Medulla oblongata (tissue), 1 donor: ENCODE data around the gene EHMT1.

Source experiments
- DNase-seq: peaks from one replicate; pipeline ENCODE4 v3.0.0-alpha.2; 2015; ENCODE audit errors: extremely low spot score

EHMT1 gene

DNA sequence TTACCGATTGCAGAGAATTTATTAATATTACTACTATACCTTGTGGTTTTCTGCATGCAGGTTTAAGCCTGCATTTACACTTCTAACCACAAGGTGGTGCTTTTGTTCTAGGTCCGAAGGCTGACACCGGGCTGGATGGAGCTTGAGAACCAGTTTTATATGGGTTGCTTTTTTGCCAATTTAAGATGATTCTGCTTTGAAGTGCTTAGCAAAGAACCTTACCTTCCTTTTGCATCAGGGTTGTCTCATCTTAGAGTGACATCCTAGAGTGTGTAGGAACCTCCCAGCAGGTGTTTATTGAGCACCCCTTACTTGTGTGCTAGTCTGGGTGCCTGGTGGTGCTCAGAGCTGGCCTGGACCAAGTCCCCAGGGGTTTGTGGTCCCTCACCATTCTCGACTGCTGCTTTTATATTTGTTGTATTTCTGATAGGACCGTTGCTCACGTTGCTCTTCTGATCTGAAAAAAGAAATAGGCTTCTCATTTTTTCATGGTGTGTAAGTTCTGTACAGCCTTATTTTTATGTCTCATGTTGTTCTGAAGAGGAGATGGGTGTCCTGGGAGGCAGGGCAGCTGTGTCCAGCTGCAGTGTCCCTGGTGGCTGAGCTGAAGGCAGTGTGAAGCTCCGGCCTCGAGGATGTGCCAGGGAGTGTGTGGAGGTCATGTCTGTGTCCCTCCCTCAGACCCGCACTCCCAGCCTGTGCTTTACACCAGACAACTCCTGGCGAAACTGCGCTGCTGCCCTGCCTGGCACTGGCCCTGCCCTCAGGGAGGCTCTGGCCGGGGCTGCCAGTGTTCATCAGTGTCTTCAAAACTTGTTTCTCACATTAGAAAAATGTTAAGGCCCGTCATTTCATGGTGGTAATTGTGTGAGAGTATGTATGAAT lies 54.3 kb downstream of the EHMT1 start:
- DNase-seq, result peak; percentile 77

DNA sequence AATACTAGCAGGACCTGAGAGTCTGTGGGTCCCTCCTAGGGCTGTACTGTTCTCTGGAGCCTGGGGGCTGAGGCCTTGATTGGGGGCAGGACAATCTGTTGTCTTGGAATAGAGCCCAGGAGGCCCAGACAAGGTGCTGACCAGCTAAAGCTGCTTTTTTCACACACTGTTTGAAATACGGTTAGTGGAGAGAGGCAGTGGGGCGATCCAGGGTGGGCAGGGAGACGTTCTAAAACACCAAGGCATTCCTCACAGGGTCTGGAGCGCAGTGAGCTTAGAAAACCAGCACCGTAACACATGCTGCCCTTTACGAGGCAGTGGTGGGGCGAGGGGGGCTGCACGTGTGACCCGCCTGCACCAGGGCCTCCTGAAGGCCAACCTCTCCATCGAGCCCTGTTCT lies 55.1 kb downstream of the EHMT1 start:
- no peak for DNase-seq

DNA sequence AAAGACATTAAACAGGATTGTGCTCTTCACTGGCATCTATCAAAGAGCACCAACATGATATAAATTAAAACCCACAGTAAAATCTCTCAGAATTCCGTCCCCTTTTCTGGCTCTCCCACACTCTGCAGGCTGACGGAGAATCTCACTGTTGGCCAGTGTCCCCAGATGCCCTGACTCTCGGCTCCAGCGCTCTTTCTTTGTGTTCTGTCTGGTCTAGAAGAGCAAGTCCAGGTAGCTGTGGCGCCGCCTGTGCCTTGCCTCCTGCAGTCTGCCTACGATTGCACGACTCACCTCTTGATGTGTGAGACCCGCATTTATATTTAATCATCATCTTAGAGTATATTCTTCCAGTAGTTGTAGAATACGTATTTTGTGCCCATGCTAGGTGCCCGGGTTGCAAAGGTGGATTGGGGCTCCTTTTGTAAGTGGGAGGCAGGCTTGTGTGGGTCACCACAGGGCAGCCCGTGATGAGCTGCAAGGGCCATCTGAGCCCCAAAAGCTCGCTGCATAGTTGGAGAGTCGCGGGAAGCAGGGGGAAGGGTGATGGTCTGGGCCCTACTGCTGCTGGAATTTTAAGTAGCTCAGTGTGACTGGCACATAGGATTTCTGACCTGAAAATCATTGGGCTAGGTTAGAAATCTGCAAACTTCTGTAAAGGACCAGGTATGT lies 55.6 kb downstream of the EHMT1 start:
- no peak for DNase-seq

DNA sequence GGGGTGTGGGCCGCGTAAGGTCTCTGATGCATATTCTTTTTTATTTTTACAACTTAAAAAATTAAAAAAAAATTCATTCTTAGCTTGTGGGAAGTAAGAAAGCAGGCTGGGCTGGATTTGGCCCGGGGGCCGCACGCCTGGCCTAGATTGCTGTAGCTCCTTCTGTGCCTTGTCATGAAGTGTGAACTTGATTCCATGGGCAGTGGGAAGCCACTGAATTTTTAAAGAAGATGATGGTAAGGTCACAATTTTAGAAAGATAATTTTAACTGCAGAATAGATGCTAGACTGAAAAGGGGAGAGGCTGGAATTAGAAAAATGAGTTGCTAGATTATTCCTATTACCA lies 56.1 kb downstream of the EHMT1 start:
- no peak for DNase-seq

- no peak for DNase-seq
These were observed 58.2 kb downstream of the EHMT1 start for GRCh38 chr9:137676998-137677397.

DNA sequence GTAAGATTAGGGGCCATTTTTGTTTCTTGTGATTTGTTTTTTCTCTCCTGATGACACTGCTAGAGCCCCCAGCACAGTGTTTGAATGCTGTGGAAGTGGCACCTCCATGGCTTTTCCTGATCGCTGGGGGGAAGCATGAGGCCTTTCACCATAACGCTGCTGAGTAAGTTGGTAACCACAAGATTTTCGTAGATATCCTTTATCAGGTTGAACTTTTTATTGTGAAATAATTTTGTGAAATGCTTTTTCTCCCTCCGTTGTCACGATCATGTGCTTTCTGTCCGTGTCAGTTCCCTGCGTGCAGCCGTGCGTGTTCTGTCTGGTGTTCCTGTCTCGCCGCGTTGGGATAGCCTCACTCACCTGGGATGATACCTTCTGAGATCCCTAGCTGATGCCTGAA lies 59.4 kb downstream of the EHMT1 start:
- DNase-seq, result no peak

DNA sequence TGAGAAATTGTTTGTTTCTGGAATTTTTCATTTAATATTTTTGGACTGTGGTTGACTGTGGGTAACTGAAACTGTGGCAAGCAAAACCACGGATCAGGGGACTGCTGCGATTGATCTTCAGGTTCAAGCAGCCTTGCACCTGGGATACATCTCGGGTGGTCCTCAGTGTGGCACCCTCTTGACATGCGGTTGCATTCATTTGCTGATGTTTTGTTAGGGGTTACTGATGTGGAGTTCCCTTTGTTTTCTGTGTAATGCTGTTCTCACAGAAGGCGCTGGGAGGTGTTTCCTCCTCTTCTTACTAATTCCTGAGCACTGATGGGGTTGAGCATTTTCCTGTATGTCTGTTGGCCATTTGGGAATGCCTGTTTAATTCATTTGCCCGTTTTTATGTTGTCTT lies 60.4 kb downstream of the EHMT1 start:
- DNase-seq, result no peak

DNA sequence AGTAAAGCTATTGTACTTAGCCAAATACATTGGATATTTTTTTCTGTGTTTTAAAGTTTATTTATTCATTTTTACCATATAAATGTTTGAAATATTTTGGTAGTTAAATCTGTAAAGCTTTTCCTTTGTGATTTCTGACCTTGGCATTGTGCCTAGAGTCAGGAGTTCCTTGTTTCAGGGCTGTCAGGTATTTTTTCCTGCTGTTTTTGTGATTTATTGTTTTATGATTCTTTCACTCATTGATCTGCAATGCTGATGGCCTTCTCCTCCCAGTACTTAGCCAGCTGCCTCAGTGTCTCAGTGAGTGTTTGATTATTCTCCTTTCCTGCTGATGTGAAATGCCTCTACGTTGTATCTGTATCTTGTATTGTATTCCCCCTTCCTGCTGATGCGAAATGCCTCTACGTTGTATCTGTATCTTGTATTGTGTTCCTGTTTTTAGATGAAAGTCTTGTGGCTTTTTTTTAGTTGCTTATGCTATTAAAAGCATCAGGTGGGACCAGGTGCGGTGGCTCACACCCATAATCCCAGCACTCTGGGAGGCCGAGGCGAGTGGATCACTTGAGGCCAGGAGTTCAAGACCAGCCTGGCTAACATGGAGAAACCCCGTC lies 61.0 kb downstream of the EHMT1 start:
- no peak for DNase-seq

- no peak for DNase-seq
These were observed 61.9 kb downstream of the EHMT1 start for GRCh38 chr9:137680444-137681358.

DNA sequence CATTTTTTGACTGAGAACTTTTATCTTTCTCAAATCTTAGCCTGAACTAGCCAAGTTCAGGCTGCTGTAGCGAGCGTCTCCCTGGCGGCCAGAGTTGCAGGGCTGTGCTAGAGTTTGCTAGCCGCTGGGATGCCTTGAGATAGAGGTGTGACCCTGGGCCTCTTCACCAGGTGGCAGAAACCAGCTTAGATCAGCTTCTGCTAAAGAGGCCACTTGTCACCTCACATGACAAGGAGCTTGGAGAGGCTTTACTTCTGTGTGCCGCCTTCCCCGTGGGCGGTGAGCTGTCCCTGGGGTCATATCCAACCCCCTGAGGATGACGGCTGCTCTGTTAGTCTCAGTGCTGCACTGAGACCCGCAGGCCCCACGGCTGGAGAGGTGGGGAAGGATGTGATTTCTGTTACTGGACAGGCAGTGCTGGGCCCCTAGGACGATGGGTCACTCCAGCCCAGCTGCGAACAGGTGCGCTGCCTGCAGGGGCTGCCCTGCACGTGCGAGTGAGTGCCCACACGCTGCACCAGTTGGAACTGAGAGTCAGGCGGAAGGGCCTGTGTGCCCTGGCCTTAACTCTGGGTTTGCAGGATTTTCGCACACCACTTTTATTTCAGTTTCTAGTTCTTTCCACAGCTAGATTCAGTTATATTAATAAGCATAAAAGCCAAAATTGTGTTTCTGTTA lies 63.8 kb downstream of the EHMT1 start:
- DNase-seq, result no peak

DNA sequence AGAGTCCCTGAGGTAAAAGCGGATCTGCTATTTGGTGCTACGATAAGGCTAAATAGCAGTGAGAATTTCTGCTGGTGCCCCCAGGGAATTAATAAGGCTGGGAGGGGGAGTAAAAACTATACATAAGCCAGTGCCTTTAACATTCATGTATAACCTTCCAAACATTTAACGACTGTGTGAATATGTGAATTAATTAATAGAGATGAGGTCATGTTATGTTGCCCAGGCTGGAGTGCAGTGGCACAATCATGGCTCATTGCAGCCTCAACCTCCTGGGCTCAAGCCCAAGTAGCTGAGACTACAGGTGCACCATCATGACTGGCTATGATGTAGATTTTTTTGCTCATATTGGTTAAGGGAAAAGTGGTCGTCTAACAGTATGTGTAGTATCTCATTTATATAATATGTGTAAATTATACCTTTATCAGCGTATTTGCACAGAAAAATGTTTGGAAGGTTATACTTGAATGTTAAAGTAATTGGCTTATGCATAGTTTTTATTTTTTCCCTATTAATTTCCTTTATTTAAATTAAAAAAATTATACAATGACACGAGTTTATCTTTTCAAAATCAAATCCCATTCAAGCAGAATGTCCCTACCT lies 64.6 kb downstream of the EHMT1 start:
- DNase-seq, result no peak

DNA sequence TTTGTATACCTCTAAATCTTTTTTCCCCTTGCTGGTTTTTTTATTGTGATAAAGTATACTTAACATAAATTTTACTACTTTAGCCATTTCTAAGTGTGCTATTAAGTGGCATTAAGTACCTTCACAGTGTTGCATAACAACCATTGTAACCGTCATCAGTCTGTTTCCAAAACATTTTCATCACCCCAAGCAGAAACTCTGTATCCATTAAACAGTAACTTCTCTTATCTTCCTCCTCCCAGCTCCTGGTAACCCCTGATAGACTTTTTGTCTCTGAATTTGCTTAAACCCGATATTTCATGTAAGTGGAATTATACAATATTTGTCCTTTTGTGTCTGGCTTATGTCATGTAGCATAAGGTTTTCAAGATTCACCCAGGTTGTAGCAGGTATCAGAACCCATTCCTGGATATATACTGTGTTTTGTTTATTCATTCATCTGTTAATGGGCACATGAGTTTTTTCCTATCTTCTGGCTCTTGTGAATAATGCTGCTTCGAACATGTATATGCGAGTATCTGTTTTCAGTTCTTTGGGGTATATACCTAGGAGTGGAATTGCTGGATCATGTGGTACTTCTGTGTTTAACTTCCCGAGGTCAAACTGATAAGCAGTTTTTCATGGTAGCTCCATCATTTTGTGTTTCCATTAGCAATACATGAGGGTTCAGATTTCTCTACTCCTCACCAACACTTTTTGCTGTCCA lies 66.4 kb downstream of the EHMT1 start:
- no peak for DNase-seq

GRCh38 chr9:137685741-137686420 lies 67.1 kb downstream of the EHMT1 start:
- no peak for DNase-seq

- no peak for DNase-seq
These were observed 69.5 kb downstream of the EHMT1 start for GRCh38 chr9:137688261-137688660.

- DNase-seq, result peak; percentile 67
These were observed 69.9 kb downstream of the EHMT1 start for GRCh38 chr9:137688725-137689124.

DNA sequence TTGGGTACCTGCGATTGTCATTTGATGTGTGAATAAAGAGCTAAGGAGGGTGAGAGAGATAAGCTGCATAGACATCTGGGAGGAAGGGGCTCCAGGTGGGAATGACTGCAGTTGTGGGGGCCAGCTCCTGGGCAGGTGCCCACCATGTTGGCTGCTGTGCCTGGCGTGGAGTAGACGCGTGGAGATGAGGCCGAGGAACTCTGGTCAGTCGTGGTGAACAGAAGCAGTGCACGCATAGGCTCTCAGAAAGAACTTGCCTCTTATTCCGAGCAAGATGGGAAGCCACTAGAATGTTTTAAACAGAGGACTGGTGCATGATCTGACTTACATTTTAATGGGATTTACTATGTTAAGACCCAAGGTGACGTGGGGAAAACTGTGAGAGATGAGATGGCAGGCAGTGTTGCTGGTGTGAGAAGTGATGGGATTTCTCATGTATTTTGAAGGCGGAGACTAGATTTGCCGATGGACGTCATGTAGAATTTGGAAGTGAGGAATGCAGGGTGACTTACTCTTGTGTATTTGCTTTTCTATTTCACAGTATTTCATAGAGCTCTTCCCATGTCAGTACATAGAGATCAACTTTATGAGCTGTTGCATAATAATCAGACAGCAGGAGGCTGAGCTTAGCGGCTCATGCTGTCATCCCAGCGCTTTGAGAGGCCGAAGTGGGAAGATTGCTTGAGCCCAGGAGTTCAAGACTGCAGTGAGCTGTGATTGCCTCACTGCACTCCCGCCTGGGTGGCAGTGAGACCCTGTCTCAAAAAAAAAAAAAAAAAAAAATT lies 71.1 kb downstream of the EHMT1 start:
- no peak for DNase-seq

DNA sequence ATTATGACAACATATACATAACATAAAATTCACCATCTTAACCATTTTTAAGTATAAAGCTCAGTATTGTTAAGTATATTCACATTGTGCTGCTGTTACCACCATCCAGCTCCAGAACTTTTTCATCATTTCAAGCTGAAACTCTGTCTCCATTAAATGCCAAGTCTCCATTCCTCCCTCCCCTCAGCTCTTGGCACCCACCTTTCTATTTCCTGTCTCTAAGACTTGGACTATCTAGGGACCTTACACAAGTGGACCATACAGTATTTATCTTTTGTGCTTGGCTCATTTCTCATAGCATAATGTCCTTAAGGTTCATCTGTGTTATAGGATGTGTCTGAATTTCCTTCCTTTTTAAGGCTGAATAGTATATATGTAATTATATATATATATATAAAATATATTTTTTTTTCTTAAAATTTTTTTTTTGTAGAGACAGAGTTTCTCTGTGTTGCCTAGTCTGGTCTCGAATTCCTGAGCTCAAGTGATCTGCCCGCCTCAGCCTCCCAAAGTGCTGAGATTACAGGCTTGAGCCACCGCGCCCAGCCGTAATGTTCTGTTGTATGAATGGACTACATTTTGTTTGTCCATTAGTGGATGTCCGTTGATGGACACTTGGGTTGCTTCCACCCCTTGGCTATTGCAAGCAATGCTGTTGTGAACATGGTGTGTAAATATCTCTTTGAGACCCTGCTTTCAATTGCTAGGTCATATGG lies 72.3 kb downstream of the EHMT1 start:
- no peak for DNase-seq

GRCh38 chr9:137691646-137692351 lies 73.0 kb downstream of the EHMT1 start:
- peak; percentile 56 for DNase-seq
